NCI-H2081 treated with DMSO at 0.1 percent for 48 hours (cell line): ENCODE measurements around the gene UBE2V1.

Source experiments
- DNase-seq: peaks from one replicate; lab custom pipeline; 2025; lab: John Stamatoyannopoulos, UW

UBE2V1 gene

DNA sequence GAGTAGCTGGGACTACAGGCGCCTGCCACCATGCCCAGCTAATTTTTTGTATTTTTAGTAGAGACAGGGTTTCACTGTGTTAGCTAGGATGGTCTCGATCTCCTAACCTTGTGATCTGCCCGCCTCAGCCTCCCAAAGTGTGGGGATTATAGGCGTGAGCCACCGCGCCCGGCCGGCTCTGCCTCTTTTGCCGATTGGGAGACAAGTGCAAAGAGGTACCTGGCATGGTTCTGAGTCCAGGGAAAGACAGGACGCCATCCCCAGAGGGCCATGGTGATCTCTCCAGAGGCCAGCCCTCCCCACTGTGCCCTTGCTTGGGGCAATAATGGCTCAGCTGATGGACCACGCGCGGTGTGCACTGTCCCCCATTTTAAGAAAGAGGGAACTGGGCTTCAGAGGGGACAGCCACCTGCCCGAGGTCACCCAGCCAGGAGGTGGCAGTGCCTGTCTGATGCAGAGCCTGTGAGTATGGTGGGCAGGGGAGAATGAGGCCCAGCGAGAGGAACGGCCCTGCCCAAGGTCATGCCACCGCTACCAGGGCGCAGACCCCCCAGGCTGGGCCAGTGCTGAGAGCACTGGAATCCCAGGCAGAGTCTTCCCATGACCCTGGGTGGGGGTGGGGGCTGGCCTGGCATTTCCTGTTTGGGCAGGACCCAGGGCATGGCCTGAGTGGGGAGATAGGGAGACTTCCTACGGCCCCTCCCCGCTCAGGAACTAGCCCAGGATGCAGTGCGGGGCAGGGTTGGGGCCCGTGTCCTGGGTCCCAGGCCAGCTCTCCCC is 69.2 kb downstream of the UBE2V1 start:
- DNase-seq: no peak

GRCh38 chr20:50042370-50043313 is 70.3 kb downstream of the UBE2V1 start:
- DNase-seq: no peak

DNA sequence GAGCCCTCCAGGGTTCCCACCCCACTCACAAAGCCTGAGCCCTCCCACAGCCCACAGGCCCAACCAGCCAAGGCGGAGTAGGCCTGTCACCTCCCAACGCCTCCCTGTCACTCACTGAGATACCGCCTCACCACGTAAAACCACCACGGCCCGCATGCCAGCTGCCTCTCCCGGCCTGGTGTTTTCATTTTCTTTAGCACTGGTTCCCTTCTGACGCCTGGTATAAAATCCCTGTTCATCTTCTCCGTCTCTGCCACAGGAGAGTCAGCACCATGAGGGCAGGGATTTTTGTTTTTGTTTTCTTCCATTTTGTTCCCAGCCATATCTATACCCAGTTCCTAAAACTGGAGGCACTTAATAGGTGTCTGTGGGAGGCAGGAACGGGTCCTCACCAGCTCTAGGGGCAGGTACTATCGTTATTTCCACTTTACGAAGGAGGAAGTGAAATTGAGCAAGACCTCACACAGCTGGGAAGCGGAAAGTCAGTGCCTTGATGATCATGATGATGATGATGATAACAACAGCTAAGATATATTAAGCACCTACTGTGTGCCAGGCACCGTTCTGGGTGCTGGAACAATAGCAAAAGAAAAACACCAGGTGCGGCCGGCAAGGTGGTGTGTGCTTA is 71.6 kb downstream of the UBE2V1 start:
- no peak for DNase-seq

GRCh38 chr20:50040432-50041245 is 72.3 kb downstream of the UBE2V1 start:
- DNase-seq: no peak

DNA sequence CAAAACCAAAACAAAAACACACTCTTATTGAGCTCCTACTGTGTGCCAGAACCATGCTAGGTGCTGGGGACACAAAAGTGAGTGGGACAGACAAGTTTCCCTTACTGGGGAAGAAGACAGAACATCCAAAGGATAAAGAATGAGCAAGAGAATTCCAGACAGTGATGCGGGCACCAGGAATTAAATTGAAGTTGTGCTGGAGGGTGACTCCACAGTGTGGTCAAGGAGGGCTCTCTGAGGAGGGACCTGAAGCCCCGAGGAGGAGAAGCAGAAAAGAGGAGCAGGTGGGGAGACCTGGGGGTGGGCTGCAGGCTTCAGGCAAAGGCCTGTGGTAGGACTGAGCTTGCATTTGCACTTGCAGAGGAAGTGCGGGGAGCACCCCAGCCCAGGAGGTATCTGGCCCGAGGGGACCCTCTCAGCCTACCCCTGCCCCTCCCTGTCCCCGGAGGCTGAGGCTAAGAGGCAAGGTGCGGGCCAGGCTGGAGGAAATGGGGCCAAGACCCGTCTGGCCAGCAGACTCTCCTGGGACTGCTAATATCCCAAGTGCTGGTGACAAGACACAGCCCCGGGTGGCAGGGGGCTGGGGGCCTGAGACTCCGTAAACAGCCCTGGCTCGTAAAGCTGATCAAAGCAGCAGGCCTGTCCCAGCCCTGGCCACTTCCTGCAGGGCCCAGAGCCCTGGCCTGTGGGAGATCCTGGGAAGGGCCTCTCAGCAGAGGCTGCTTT is 73.1 kb downstream of the UBE2V1 start:
- no peak for DNase-seq

DNA sequence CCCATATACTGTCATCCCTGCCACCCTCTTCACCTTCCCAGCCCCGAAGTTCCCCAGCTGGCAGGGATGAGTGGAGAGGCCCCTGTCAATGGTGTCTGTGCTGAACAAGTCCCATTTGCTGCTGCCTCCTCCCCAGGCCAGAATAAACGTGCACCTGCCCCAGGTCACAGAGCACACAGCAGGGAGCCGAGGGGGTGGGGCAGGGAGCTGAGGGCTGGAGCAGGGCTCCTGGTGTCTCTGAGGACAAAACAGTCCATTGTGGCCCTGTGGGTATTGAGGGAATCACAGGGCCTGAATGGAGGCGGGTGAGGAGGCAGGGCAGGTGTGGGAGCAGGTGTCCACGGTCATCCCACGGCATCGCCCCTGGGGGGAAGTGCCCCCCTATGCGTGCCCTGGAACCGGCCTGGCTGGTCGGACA is 74.4 kb downstream of the UBE2V1 start:
- DNase-seq: no peak

- no peak for DNase-seq
These were observed 74.8 kb downstream of the UBE2V1 start for GRCh38 chr20:50038169-50038568.

GRCh38 chr20:50037575-50037974 is 75.4 kb downstream of the UBE2V1 start:
- no peak for DNase-seq

DNA sequence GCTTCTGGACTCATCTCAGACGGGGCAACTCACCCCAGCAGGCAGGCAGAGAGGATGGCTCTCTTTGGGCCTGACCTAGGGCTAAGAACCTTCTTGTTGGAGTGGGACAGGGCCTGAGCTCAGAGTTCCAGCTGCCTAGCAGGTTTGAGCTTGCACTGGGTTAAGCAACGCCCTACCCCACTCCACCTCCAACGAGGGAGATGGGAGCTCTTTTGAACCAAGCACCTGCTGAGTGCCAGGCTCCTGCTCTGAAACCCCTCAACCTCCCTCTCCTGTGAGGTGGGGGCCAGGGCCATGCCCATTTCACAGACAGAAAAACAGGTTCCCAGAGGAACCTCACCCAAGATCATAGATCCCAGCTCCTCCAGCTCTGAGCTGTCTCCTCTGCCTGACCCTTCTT is 75.8 kb downstream of the UBE2V1 start:
- no peak for DNase-seq

GRCh38 chr20:50036703-50037102 is 76.2 kb downstream of the UBE2V1 start:
- no peak for DNase-seq

GRCh38 chr20:50034567-50035180 is 78.3 kb downstream of the UBE2V1 start:
- DNase-seq: no peak

DNA sequence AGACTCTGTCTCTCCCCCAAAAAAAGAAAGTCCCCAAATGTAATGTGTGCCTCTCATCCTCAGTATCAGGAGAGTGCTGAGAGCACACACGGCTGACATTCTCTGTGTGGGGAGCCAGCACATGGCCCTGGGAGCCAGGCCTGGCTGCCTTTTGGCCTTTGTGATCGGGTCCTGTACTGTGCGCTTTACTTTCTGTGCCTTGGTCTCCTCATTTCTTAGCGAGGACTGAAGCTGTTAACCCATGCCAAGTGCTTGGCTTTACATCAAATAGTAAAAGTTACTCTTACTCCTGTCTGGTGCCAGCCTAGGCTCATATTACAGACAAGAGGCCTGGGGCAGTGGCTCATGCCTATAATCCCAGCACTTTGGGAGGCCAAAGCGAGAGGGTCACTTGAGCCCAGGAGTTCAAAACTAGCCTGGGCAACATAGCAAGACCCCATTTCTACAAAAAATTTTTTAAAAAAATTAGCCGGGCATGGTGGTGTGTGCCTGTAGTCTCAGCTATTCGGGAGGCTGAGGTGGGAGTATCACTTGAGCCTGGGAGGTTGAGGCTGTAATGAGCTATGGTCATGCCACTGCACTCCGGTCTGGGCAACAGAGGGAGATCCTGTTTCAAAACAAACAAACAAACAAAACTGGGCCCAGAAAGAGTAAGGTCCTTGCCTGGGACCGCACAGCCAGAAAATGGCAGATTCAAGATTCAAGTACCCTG is 79.8 kb downstream of the UBE2V1 start:
- no peak for DNase-seq
